Measurements from ENCODE around the gene PLEKHA6. TPM values are rescaled to one million over a fixed set of nuclear protein-coding genes. Genes with fewer than 3 reads are reported as not detected.

Gene PLEKHA6
- total RNA-seq, 1 experiment from 2014 or later: 2.1 TPM

DNA sequence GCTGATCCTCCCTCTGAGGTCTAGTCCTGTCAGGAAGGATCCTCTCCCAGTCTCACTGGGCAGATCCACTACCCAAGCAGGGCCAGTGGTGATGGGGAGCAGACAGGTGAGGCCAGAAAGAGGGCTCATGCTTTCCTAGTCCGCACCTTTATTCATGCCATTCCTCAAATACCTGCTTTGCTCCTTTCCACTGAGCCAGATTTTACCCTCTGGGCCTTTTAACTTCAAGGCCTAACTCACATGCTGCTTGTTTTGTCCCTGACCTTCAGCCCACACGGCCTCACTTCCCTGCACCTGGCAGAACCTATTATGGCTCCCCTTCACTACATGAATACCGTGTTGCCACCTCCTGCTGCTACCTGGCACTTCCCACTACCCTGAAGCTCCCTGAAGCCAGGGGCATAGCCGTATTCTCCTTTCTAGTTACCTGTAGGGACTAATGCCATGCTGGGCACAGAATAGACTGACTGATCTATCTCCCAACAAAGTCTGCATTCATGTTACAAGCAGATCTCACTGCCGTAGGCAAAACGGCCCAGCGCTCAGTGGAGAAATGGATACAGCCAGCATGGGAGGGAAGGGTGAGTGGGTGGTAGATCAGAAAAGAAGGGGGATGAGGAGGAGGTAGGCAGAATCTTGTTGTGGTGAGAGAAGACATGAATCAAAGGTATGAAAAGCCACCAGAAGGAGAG lies 109.8 kb downstream of the PLEKHA6 start:
- H3K36me3 Mint-ChIP-seq (ENCODE audit: insufficient read depth in 1 of 3, low read depth in 3 of 3): peaks cover 0 to 2% (median 0%) of the 10 kb centered on the region in 3 experiments; a peak in 1 of 7 replicates
- no peaks in the 10 kb centered on the region for H3K27me3 Mint-ChIP-seq (ENCODE audit: low read depth)
- Histone ChIP-seq H3T11ph (ENCODE audit: low read length) (no peak overlapping the region), H4K5ac (ENCODE audit: insufficient read length, low read depth, low read length) (no peak overlapping the region), H3K23ac (ENCODE audit: insufficient read length, low read depth, low read length) (no peak overlapping the region), H3K4me1 (ENCODE audit: insufficient read depth, low read length) (peaks cover 11% of the 10 kb centered on the region), H2BK20ac (ENCODE audit: low read depth, low read length, poor library complexity, severe bottlenecking) (no peak overlapping the region), H3K56ac (ENCODE audit: insufficient read length, low read depth, low read length) (no peak overlapping the region), H3K4me2 (ENCODE audit: insufficient read depth, insufficient read length, low read length) (no peak overlapping the region), H4K8ac (replicated peaks; ENCODE audit: insufficient read length, low read depth, low read length) (no peak overlapping the region), H4K20me1 (ENCODE audit: control insufficient read depth, insufficient read depth, insufficient read length) (peaks cover 1% of the 10 kb centered on the region), H2AK5ac (ENCODE audit: insufficient read length, low read length) (no peak overlapping the region), H2BK12ac (ENCODE audit: insufficient read length, low read depth, low read length) (no peak overlapping the region), H3K9ac (ENCODE audit: extremely low read depth, insufficient read length, low read length) (no peak overlapping the region), H3K9me3 (ENCODE audit: control insufficient read depth, low read depth, low read length) (no peaks in the 10 kb centered on the region), H3K27me3 (ENCODE audit: insufficient read depth, low read length) (no peaks in the 10 kb centered on the region), H3K79me1 (ENCODE audit: insufficient read depth, low read depth, low read length, poor library complexity, severe bottlenecking) (no peaks in the 10 kb centered on the region), H4K91ac (ENCODE audit: insufficient read length, low read depth, low read length) (no peak overlapping the region), H3K79me2 (ENCODE audit: insufficient read depth, low read length) (no peaks in the 10 kb centered on the region), H3K4ac (ENCODE audit: low read depth, low read length) (no peak overlapping the region), H3K18ac (ENCODE audit: insufficient read length, low read depth, low read length) (no peak overlapping the region), H3K27ac (ENCODE audit: insufficient read length, low read depth, low read length) (no peak overlapping the region), H3K14ac (ENCODE audit: insufficient read depth, low read length) (no peak overlapping the region), H2BK15ac (ENCODE audit: low read depth, low read length) (no peak overlapping the region), H2AFZ (ENCODE audit: low read length) (no peak overlapping the region), H2BK5ac (ENCODE audit: insufficient read length, low read length) (no peak overlapping the region), H2BK120ac (ENCODE audit: low read depth, low read length, poor library complexity, severe bottlenecking) (no peak overlapping the region), H3K23me2 (ENCODE audit: insufficient read length, low read depth, low read length, poor library complexity, severe bottlenecking) (no peaks in the 10 kb centered on the region)
- no CpG with 5 or more reads among the region's 7 CpGs for WGBS (ENCODE audit: extremely low coverage, insufficient read length, low lambda C conversion rate)
- TF ChIP-seq CTCF (conservative IDR thresholded peaks at IDR 0.05): no peak
- DNase-seq: no peak
- peaks cover 26 to 33% of the 10 kb centered on the region in 2 experiments for H3K4me1 Mint-ChIP-seq
- no peak overlapping the region for H3K4me3 Mint-ChIP-seq
- peak overlapping the region in 1 of 3 experiments; percentile 70; a peak in 2 of 7 replicates for H3K27ac Mint-ChIP-seq
- H3K9me3 Mint-ChIP-seq: no peaks in the 10 kb centered on the region
